Vagina (tissue), 2 donors: ENCODE measurements around the gene ZNF101. TPM values are rescaled to one million over a fixed set of nuclear protein-coding genes. Genes with fewer than 3 reads are reported as not detected.

ENCODE experiments used
- DNase-seq, 2 donors: peaks; one replicate each; pipeline ENCODE4 v3.0.0-alpha.2; 2017; ENCODE audit errors: extremely low spot score in 2 of 2
- H3K27ac ChIP-seq: fragments of 200-600 bp; sonication (generic); one replicate; pipeline ENCODE4 v1.5.1; 2019
- H3K27me3 ChIP-seq: fragments of 200-600 bp; sonication (generic); one replicate; pipeline ENCODE4 v1.5.1; 2019
- H3K36me3 ChIP-seq, 2 donors: fragments of 200-600 bp; sonication (generic); one replicate each; pipeline ENCODE4 v1.5.1; 2017 to 2019
- H3K4me1 ChIP-seq: fragments of 200-600 bp; sonication (generic); one replicate; pipeline ENCODE4 v1.5.1; 2019
- H3K4me3 ChIP-seq, 2 donors: fragments of 200-600 bp; sonication (generic); 1 replicate in 1 of 2; 2 replicates in 1 of 2; pipeline ENCODE4 v1.5.1; 2016 to 2019
- H3K9me3 ChIP-seq: fragments of 200-600 bp; sonication (generic); one replicate; pipeline ENCODE4 v1.5.1; 2019
- POLR2A ChIP-seq, 2 donors: fragments of 450-650 bp; IDR thresholded peaks; one replicate each; pipeline ENCODE4 v1.6.1; 2017; ENCODE audit warnings: antibody characterized with exemption in 2 of 2, mild to moderate bottlenecking in 2 of 2, moderate library complexity in 2 of 2
- POLR2AphosphoS5 ChIP-seq, 2 donors: sonication (generic); formaldehyde crosslinking; IDR thresholded peaks; one replicate each; pipeline ENCODE4 v1.9.0; 2017; ENCODE audit warnings: antibody characterized with exemption in 2 of 2, mild to moderate bottlenecking in 2 of 2, low read depth in 1 of 2; ENCODE audit not compliant: insufficient read depth in 1 of 2
- intact Hi-C: fragments of 100-400 bp; cut with DNase I; formaldehyde crosslinking; loops from one replicate; pipeline ENCODE4 v1.15.1; 2023
- total RNA-seq: library from RNA; depleted of rRNA; stranded (reverse); fragments of >200 nt; gene quantifications from one replicate; pipeline ENCODE4 v1.2.3, GENCODE V29; 2016
- TF ChIP-seq, protein P1 (sequence below), 3 experiments: fragments of 450-650 bp in 2 of 3; fragments of 200-600 bp in 1 of 3; sonication (generic) in 1 of 3; IDR thresholded peaks; one replicate each; pipeline ENCODE4 v1.5.1; 2017 to 2019; ENCODE audit warnings: antibody characterized with exemption in 3 of 3, mild to moderate bottlenecking in 2 of 3, moderate library complexity in 2 of 3

The ZNF101 gene
- total RNA-seq, 1 donor from 2014 or later: 6.9 TPM

DNA sequence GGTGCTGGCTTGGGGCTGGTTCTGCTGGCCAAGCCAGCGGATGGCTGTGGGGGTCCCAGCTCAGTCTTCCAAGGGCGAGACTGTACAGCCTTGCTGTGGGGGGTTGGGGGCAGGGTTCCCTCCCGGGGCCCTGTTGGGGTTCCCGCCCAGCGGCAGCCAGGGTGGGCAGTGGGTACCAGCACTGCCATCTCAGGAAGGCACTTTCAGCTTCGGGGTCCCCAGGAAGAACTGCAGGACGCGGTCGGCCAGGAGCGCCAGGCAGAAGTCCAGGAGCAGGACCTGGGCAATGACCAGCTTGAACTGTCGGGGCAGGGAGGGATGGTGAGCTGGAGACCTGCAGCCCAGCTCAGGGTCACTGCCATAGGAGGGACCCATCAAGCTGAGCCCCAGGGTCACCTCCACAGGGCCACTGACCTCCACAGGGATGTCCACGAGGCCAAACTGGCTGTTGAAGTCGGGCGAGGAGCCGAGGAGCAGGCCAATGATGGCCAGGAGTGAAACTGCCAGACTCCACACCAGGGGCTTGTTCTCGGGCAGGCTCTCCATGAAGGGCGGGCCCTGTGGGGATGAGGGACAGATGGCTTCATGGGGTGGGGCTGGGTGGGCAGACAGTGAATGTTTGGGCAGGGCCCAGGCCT, 23.3 kb upstream of the ZNF101 start:
- TF ChIP-seq, protein P1, sequence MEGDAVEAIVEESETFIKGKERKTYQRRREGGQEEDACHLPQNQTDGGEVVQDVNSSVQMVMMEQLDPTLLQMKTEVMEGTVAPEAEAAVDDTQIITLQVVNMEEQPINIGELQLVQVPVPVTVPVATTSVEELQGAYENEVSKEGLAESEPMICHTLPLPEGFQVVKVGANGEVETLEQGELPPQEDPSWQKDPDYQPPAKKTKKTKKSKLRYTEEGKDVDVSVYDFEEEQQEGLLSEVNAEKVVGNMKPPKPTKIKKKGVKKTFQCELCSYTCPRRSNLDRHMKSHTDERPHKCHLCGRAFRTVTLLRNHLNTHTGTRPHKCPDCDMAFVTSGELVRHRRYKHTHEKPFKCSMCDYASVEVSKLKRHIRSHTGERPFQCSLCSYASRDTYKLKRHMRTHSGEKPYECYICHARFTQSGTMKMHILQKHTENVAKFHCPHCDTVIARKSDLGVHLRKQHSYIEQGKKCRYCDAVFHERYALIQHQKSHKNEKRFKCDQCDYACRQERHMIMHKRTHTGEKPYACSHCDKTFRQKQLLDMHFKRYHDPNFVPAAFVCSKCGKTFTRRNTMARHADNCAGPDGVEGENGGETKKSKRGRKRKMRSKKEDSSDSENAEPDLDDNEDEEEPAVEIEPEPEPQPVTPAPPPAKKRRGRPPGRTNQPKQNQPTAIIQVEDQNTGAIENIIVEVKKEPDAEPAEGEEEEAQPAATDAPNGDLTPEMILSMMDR (IDR thresholded peaks at IDR 0.05): no peak
- TF ChIP-seq POLR2AphosphoS5 (IDR thresholded peaks at IDR 0.05; ENCODE audit: insufficient read depth in 1 of 2, low read depth in 1 of 2): no peak
- Histone ChIP-seq H3K27ac (no peak overlapping the region), H3K9me3 (no peaks in the 10 kb centered on the region), H3K36me3 (peaks cover 0 to 49% of the 10 kb centered on the region in 2 donors), H3K4me3 (no peak overlapping the region), H3K4me1 (peaks cover 9% of the 10 kb centered on the region), H3K27me3 (no peaks in the 10 kb centered on the region)
- intact Hi-C loops: no loop called here
- no peak for DNase-seq

GRCh38 chr19:19647037-19647835, 21.4 kb upstream of the ZNF101 start:
- Histone ChIP-seq H3K4me3 (no peak overlapping the region), H3K27me3 (no peaks in the 10 kb centered on the region), H3K36me3 (peaks cover 0 to 63% of the 10 kb centered on the region in 2 donors), H3K27ac (no peak overlapping the region), H3K9me3 (no peaks in the 10 kb centered on the region), H3K4me1 (peaks cover 9% of the 10 kb centered on the region)
- no peak for DNase-seq
- TF ChIP-seq POLR2AphosphoS5 (IDR thresholded peaks at IDR 0.05; ENCODE audit: insufficient read depth in 1 of 2, low read depth in 1 of 2): no peak
- TF ChIP-seq, protein P1 (IDR thresholded peaks at IDR 0.05): no peak
- TF ChIP-seq POLR2A (IDR thresholded peaks at IDR 0.05): no peak
- intact Hi-C loops: no loop called here

DNA sequence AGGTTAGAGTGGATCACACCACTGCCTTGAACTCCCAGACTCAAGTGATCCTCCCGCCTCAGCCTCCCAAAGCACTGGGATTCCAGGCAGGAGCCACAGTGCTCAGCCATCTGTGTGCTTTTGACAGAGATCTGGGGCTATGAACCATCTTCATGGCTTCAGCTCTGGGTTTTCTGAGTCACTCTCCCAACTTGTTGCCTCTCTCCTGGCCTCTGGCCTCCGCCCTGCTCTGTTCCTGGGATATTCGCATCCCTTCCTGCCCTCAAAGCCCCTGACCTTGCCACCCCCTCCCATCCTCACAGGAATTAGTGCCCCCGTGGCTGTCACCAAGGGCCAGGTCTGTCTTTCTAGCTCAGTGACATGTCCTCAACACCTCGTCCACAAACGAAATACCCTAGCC, 19.5 kb upstream of the ZNF101 start:
- H3K4me1 ChIP-seq: no peaks in the 10 kb centered on the region
- peaks cover 0 to 82% of the 10 kb centered on the region in 2 donors for H3K36me3 ChIP-seq

DNA sequence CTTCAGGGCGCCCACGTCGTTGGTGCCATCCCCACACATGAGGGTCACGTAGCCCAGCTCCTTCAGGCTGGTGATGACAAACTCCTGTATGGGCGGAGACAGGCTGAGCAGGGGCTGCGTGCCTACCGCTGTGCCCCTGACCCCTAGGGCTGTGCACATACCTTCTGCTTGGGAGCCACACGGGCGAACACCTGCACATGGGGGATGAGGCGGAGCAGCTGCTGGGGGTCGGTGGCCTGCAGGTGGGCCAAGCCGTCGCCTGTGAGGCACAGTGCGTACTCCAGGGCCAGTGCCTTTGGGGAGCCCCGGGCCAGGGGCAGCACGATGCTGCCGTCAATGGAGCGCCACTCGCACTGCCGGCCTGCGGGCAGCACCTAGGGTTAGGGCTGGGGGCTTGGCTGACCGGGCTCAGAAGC, 19.1 kb upstream of the ZNF101 start:
- H3K36me3 ChIP-seq: peaks cover 0 to 86% of the 10 kb centered on the region in 2 donors

More for the DNA sequence above, 19.5 kb upstream of the ZNF101 start:
- Histone ChIP-seq H3K27ac (no peak overlapping the region), H3K4me3 (no peak overlapping the region), H3K9me3 (no peaks in the 10 kb centered on the region), H3K27me3 (no peaks in the 10 kb centered on the region)
- intact Hi-C loops: no loop called here
- TF ChIP-seq, protein P1 (IDR thresholded peaks at IDR 0.05): no peak
- DNase-seq: no peak

More for the DNA sequence above, 19.1 kb upstream of the ZNF101 start:
- H3K27ac ChIP-seq: no peak overlapping the region
- intact Hi-C loops: no loop called here
- no peaks in the 10 kb centered on the region for H3K27me3 ChIP-seq
- no peaks in the 10 kb centered on the region for H3K4me1 ChIP-seq
- H3K4me3 ChIP-seq: no peak overlapping the region
- TF ChIP-seq, protein P1 (IDR thresholded peaks at IDR 0.05): no peak
- TF ChIP-seq POLR2AphosphoS5 (IDR thresholded peaks at IDR 0.05; ENCODE audit: insufficient read depth in 1 of 2, low read depth in 1 of 2) (no peak), POLR2A (IDR thresholded peaks at IDR 0.05) (no peak)
- H3K9me3 ChIP-seq: no peaks in the 10 kb centered on the region
- DNase-seq: no peak
